Activated effector memory CD4-positive, alpha-beta T cell treated with Interleukin-2 at 50 U/mL for 16 hours (primary cell): ENCODE results near the gene NEK1.
"Not testable (repeated sequence)": the region's sequence is repeated elsewhere in the genome, so short reads cannot be mapped to it uniquely, and the experiment has no call there.

Source experiments
- DNase-seq: peaks from one replicate; pipeline ENCODE4 v3.0.0-alpha.2; 2020

The NEK1 gene

DNA sequence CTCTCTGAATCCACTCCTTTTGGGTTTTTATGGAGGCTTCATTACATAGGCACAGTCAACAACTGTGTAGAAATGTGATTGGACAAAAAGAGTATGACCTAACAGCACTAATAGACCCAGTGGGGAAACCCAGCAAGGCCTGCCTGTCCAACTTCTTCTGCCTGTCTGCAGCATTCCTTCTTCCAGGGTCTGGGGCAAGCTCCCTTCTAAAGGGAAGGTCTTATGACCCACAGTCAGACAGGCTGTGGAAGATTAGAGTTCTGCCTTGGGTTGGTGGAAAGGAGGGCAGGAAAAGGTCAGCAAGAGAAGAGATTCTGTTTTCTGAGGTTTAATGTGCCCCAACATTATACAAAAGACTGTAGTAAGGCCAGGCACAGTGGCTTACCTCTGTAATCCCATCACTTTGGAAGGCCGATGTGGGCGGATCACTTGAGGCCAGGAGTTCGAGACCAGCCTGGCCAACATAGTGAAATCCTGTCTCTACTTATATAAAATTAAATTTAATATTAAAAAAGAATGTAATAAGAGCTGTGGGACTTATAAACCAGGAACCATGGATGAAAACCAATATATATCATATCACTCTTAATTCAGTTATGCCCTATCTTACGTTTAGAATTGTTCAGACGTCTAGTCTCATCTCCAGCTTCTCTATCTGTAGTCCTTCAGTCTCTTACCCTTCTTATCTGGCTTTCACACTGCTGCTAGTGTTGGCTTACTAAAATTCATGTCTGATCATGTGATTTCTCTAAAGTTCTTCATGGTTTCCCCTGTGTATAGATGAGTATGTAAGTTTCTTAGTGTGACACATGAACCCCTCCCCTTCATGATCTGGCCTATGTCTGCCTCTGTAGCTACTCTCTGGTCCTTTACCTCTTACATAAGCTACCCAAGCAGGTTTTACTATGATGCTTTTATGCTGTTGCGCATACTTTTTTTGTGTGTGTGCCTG is 14.2 kb upstream of the NEK1 start:
- DNase-seq = no peak

DNA sequence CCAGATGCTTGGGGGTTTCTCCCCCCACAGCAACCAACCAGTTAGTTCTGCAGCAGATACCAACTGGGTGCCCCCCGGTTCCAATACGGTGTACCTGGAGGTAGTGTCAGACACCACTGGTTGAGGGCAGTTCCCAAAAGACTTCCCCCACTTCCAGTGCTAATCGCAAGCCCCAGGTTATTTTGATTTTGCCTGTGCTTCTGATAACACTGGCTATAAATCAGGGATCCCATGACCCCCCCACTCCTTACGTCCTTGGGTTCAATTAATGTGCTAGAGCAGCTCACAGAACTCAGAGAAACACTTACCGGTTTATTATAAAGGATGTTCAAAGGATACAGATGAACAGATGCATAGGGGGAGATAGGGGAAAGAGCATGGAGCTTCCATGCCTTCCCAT is 13.5 kb upstream of the NEK1 start:
- DNase-seq = no peak

DNA sequence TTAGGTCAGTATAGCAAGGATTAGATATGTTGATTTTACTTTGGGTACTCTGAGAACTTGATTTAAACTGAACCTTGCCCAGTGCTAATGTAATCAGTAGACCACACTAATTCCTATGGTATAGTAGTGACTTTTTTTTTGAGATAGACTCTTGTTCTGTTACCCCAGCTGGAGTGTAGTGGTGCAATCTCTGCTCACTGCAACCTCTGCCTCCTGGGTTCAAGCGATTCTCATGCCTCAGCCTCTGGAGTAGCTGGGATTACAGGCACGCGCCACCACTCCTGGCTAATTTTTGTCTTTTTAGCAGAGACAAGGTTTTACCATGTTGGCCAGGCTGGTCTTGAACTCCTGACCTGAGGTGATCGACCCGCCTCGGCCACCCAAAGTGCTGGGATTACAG is 11.6 kb upstream of the NEK1 start:
- not testable (repeated sequence) for DNase-seq

DNA sequence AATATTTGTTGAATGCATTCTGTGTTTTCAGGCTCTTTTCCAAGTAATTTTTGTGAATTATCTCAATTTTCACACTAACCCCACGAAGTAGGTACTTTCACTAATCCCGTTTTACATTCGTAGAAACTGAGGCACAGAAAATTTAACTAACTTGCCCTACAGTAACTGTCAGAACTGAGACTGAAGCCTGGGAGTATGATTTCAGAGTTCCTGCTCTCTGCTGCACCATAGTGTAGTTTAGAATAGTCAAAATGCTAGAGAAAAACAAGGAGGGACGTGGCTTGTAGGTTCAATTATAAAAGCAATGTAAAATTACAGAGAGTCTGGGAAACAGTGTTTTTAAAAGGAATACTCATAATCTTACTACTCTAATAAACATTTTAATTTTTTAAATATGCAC is 10.2 kb upstream of the NEK1 start:
- DNase-seq = no peak

DNA sequence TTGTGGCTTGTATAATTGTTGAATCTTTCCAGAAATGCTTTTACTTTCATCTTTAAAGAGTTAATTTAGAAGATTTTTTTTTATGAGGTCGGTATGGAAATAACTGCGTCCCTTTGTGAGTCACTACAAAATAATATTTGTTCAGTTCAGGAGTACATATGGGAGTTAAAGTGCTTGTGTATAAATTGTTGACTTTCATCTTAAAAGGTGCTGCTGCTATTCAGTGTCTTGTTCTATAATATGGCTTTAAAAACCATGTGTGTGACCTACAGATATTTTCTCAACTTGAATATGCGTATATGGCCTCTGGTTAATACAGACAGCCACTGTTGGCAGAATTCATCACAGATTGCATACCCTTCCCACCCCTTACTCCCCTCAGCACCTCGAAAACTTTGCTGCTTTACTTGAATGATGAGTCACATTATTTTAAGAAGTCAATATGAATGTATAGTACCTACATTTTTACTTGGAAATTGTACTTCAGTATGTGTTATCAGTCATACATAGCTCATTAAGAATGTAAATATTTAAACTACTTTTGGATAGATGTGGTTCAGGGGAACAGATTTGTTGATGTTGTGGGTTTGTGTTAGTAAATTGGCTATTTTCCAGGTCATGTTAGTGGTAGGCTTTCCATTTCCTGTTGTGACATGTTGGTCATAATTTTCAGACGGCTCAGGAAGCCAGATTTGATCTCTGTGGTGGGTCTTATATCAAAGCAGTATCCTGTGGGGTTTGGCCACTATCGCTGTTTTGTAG is 9.5 kb upstream of the NEK1 start:
- no peak for DNase-seq

DNA sequence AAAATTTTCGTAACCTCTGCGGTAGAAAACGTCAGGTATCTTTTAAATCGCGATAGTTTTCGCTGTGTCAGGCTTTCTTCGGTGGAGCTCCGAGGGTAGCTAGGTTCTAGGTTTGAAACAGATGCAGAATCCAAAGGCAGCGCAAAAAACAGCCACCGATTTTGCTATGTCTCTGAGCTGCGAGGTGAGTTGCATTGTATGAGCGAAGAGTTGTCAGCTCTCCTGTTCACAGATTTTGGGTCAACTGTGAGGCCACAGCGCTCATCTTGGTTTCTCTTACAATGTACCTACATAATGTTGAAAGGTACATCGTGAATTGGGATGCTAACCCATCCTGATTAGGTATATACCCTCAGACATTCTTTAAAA is 8.5 kb upstream of the NEK1 start:
- peak; percentile 11 for DNase-seq

DNA sequence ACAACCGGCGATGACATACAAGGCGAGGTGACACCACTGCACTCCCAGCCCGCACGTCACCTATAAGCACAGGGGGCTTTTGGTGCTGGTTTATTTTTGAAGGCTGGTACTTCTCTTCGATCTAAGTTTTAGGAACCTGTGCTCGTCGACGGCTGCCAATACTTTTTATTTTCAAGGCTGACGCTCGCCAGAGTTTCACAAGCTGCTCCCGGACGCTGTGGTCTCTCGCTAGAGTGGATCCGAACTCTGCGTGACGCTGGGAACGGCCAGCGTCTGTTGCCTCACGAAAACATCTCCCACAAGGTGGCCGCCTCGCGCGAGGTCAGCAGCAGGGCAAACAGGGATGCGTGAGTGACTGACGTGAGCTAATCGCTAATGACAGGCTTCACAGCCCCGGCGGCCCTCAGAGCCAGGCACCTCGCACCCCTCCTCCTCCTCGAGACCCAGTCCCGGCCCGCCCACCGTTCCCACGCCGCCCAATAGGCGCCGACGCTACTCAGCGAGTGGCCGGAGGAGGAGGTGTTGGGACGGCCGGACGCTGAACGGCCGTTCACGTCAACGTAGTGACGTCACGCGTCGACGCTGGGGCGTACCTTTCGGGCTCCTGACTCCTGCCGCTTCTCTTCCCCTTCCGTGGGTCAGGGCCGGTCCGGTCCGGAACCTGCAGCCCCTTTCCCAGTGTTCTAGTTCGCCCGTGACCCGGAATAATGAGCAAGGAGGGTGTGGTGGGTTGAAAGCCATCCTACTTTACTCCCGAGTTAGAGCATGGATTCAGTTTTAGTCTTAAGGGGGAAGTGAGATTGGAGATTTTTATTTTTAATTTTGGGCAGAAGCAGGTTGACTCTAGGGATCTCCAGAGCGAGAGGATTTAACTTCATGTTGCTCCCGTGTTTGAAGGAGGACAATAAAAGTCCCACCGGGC is 7.8 kb upstream of the NEK1 start, which contains the start of gene CLCN3:
CLCN3 (plus strand) TSS at position 621 of the 922 bp plus-strand sequence. CDS start 15,351 bp downstream, outside the sequence.
- DNase-seq = peak; percentile 81

DNA sequence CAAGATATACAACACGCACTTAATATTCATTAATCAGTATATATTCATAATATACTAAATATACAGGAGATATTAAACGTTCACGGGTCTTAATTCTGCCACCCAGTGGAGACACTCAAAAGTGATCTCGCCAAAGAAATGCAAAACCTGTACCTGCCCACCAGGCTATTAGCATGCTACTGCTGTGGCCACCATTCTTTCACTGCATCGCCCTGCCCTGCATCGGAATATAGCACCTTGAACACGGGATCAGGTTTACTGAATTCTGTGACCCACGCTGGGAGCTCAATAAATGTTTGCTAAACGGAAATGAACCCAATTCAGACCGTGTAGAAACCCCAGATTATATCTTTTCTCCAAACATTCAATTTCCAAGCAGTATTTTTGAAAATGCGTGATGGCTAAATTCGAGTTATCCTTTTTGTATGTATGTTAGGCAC is 7.2 kb upstream of the NEK1 start:
- peak; percentile 43 for DNase-seq

DNA sequence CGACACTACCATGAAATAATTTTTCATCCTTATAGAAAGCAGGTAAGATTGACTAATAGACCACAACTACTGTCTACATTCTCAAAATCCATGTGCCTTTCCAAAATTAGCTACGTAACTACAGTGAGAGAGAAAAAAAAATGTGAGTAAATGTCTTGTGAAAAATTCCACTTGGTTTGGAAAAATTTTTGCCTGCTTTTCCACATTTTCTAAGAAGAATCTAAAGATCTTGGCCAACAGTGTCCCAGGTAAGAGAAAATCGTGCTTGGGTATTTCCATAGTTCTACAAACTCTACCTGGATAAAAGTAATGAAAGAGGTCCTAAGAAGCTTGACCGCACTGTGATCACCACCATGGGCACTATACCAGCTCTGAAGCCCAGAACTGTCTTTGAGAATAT is 6.6 kb upstream of the NEK1 start:
- DNase-seq = no peak

DNA sequence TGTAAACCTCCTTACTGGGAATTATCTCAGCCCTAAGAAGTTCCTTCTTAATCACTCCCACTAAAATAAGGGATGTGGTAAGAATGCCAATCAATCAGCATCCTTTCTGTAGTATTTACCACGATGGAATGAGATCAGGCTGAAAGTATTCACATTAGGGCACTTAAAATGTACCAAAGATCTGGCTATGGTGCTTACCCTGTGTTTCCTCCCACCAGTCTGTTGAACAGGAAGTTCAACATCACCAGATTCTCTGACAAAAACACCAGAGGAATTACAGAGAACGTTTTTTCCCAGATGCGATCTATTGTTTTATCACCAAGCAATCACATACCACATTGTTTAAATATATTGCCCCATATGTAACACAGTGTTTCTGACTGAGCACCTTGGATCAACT is 5.9 kb upstream of the NEK1 start:
- no peak for DNase-seq

DNA sequence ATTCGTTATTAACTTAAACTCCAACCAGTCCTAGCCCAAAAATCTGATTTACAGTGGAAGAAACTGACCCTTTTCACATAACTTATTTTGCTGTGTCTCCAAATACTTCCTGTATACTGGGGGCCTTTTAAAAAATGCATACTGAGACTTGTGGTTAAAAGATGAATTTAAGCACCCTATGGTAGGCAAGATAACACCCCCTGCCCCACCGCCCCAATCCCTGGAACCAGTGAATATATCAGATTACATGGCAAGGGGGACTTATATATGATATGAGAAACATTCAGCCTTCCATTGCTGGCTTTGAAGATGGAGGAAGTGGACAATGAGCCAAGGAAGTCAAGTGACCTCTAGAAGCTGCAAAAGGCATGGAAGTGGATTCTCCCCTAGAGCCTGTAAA is 4.9 kb upstream of the NEK1 start:
- no peak for DNase-seq

DNA sequence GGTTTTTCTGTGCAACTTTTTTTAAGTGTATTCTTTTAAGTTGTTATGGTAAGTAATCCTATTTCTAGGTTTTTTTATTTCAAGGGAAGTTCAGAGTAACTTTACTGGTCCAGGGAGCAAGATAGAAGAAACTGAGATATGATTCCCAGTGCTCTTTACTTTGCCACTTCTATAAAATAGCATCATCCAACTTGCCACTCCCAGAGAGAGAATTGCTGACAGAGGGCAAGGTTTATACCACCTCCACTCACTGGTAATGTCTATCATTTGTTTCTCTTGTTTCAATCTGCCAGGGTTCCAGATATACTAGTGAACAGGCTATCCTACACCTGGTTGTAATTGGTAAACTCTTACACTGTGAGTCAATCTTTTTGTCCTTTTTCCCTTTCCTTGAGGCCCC is 4.5 kb upstream of the NEK1 start:
- DNase-seq = no peak

DNA sequence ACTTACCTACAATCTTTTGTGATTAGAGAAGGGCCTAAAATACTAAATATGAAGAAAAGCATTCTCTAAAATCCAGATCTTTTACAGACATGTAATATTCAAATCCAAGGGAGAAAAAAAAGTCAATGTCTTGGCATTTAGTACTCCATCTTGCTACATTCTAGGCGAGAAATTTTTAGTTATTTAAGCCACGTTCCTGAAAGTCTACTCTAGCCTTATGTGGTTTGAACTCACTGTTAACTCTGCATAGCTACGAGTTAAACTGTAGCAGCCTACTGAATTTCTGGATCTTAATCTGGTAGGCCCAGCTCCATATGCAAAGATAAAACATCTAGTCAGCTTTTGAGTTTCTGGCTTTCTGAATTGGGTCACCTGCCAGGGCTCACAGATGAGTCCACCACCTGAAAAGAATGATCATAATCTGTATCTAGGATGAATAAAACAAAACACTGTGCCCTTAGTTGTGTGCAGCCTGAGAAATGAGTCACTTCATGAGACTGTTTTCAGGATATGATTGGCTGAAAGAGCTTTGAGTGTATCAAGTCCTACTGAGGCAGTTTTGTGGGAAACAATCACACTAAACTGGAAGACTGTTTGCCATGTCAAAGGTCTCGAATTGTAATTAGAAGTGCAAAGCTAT is 3.2 kb upstream of the NEK1 start:
- DNase-seq = no peak

DNA sequence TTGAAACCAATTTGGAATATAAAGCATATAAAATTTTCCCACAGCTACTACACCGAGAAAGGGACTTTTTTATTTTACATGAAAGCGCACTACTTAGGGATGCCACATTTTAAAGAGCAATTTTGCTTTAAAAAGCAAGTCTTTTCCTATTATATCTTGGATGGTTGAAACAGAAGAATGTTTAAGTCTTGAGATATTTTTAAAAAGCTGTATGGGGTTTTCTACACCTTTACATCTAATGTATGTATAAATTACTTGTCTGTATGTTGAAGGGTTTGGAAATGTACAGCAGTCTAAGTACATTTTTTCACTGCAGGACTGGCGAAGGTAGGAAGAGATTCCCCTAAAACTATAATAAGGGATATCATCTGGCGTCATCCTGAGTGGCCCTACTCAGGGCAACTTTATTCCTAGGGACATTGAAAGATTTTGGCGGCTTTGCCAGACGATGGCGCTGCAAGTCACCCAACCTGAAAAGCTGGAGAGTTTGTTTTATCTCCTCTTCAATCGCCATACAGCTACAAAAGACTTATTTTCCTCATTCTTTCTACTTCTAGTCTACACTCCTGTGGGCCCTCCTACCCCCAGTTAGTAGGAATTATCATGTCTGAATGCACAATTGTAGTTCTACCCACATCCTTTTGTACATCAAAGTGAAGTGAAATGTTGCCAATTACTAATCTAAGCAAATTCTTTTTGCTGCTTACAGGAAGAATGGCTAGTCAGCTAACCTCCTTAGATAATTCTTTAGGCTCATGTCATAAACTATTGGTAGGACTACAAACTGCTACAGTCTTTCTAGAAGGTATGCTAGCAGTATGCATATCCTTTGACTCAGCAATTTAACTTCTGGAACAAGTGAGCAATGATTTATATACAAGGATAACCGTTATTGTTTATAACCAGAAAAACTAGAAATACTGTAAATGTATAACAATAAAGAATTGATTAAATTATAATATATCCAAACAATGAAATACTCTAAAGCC is 782 bp upstream of the NEK1 start:
- DNase-seq = peak; percentile 60

DNA sequence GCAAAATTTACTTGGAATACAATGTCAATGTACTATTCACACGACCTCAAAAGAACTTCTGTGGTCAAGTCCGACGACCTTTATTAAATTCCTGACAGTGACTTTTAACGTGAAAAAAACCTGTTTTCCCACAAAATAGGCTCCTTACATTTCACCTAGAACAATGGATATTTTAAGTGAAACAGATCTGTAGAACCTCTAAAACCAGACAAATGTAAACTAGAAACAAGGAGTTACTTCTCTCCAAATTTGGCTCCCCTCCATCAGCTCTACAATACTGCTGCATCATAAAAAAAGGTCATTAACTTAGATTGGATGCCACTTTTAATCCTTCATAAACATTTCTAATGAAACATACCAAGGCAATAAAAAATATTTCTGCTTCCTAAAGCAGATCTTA is 1.2 kb downstream of the NEK1 start:
- no peak for DNase-seq

DNA sequence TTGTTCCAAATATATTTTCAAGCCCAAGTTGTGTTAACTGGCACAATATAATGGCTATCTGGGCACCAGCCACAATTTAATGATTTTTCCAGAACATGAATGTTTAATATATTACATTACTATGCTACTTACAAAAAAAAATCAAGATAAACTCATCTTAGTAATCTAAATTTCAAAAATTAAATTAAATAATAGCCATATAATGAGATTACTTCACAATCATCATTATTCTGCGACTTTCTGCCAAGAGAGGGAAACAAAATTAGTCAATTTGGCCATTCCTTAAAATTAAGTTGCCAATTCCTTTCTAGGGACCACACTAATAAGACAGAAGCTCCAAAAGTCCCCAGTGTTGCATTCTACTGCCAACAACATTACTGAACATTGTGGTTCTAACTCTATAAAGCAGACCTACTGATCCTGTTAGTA is 7.5 kb downstream of the NEK1 start:
- no peak for DNase-seq

DNA sequence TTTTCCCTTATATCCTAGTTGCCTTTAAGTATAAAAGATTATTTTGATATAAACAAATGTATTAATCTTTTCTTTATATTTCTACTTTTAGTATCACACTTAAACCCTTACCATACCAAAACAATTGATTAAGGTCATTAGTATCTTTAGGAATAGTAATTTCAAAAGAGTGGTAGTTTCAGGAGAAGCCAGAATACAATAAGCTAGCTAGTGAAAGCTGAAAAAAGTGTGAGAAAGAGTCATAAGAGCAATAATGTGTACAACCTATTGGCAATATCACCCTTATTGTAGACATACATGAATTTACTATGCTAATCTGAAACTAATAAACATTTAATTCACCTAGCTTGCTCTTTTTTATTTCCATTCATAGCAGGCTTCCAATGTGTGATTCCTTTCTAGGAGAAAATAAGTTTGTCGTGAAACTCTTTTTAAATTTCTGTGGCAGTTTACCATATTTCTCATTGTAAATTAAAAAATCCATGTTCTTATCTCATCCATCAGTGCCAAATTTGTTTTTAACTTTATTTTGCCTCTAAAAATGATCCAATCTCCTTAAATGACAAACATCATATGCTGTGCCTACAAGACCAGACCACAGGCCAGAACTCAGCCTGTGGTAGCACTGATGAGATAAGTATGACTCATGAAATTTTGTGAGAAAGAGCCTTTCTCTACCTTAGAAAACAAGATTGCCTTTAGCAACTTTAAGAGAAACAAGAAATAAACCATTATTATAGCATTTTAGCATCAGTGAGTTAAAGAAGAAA is 8.1 kb downstream of the NEK1 start:
- DNase-seq = no peak

DNA sequence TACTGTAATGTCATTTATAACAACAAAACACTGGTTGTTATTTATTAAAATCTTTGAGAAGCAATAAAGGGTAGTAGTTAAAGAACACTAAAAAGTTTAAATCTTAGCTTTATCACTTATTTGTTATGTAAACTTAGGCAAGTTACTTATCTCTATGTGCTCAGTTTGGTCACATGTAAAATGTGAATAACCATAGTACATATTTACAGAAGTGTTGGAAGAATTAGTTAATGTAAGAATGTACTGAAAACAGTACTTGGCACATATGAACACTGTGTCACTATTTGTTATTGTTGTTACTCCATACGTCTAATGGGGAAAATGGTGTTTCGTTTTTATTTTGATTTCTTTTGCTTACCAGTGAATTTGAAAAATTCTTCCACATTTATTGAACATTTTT is 9.1 kb downstream of the NEK1 start:
- DNase-seq = no peak

DNA sequence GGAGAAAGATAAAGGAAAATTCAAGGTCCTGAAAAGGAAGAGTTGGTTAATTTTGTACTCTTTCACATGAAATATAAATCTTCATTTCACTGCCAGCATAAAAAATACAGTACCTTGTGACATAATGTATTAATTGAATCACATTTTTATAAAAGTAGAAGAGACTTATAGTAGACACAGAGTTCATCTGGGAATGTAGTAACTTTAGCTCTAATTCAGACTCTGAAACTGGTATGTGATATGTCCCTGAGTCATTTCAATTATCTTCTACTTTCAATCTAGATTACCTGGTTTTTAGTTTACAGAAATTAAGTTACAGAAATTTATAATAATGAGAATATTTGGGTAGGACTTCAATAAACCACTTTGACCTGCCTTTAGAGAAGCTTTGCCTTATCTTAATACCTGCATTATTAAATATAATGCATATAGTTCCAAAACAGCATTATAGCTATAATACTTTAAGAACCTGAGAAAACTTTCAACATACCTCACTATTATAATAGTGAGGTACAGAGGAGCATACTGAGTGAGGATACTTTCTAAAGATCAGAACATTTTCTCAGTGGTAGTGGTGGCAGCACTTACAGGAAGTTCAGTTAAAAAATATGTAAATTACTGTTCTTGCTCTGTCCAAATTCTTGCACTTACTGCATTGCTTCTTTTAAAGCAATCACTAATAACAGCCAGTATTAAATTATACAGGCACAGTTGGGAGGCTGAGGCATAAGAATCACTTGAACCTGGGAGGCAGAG is 11.2 kb downstream of the NEK1 start:
- no peak for DNase-seq
